Vagina (tissue), 2 donors: ENCODE measurements around the gene KLKB1. TPM values are rescaled to one million over a fixed set of nuclear protein-coding genes. Genes with fewer than 3 reads are reported as not detected.

Source experiments
- DNase-seq, 2 donors: peaks; one replicate each; pipeline ENCODE4 v3.0.0-alpha.2; 2017; ENCODE audit errors: extremely low spot score in 2 of 2
- H3K27ac ChIP-seq: fragments of 200-600 bp; sonication (generic); one replicate; pipeline ENCODE4 v1.5.1; 2019
- H3K27me3 ChIP-seq: fragments of 200-600 bp; sonication (generic); one replicate; pipeline ENCODE4 v1.5.1; 2019
- H3K36me3 ChIP-seq, 2 donors: fragments of 200-600 bp; sonication (generic); one replicate each; pipeline ENCODE4 v1.5.1; 2017 to 2019
- H3K4me1 ChIP-seq: fragments of 200-600 bp; sonication (generic); one replicate; pipeline ENCODE4 v1.5.1; 2019
- H3K4me3 ChIP-seq, 2 donors: fragments of 200-600 bp; sonication (generic); 1 replicate in 1 of 2; 2 replicates in 1 of 2; pipeline ENCODE4 v1.5.1; 2016 to 2019
- H3K9me3 ChIP-seq: fragments of 200-600 bp; sonication (generic); one replicate; pipeline ENCODE4 v1.5.1; 2019
- CTCF ChIP-seq, 3 experiments: fragments of 450-650 bp in 2 of 3; fragments of 200-600 bp in 1 of 3; sonication (generic) in 1 of 3; IDR thresholded peaks; one replicate each; pipeline ENCODE4 v1.5.1; 2017 to 2019; ENCODE audit warnings: antibody characterized with exemption in 3 of 3, mild to moderate bottlenecking in 2 of 3, moderate library complexity in 2 of 3
- POLR2A ChIP-seq, 2 donors: fragments of 450-650 bp; IDR thresholded peaks; one replicate each; pipeline ENCODE4 v1.6.1; 2017; ENCODE audit warnings: antibody characterized with exemption in 2 of 2, mild to moderate bottlenecking in 2 of 2, moderate library complexity in 2 of 2
- POLR2AphosphoS5 ChIP-seq, 2 donors: sonication (generic); formaldehyde crosslinking; IDR thresholded peaks; one replicate each; pipeline ENCODE4 v1.9.0; 2017; ENCODE audit warnings: antibody characterized with exemption in 2 of 2, mild to moderate bottlenecking in 2 of 2, low read depth in 1 of 2; ENCODE audit not compliant: insufficient read depth in 1 of 2
- intact Hi-C: fragments of 100-400 bp; cut with DNase I; formaldehyde crosslinking; loops from one replicate; pipeline ENCODE4 v1.15.1; 2023
- total RNA-seq: library from RNA; depleted of rRNA; stranded (reverse); fragments of >200 nt; gene quantifications from one replicate; pipeline ENCODE4 v1.2.3, GENCODE V29; 2016

Gene KLKB1
- total RNA-seq, 1 donor from 2014 or later, result 0.98 TPM

- intact Hi-C loops, result no loop called here
- no peaks in the 10 kb centered on the region for H3K4me1 ChIP-seq
- H3K9me3 ChIP-seq, result no peaks in the 10 kb centered on the region
- DNase-seq, result no peak
- no peaks in the 10 kb centered on the region for H3K27me3 ChIP-seq
- H3K27ac ChIP-seq, result no peak overlapping the region
- H3K36me3 ChIP-seq, result no peaks in the 10 kb centered on the region
- TF ChIP-seq POLR2AphosphoS5 (IDR thresholded peaks at IDR 0.05; ENCODE audit: insufficient read depth in 1 of 2, low read depth in 1 of 2), result no peak
- TF ChIP-seq POLR2A (IDR thresholded peaks at IDR 0.05), result no peak
- no peak for TF ChIP-seq CTCF (IDR thresholded peaks at IDR 0.05)
- no peak overlapping the region for H3K4me3 ChIP-seq
Measured at GRCh38 chr4:186255122-186255521, 27.8 kb downstream of the KLKB1 start.

- Histone ChIP-seq H3K27ac (no peak overlapping the region), H3K36me3 (no peaks in the 10 kb centered on the region), H3K4me3 (no peak overlapping the region), H3K27me3 (no peaks in the 10 kb centered on the region), H3K9me3 (no peaks in the 10 kb centered on the region), H3K4me1 (no peaks in the 10 kb centered on the region)
- intact Hi-C loops, result no loop called here
- TF ChIP-seq POLR2A (IDR thresholded peaks at IDR 0.05) (no peak), POLR2AphosphoS5 (IDR thresholded peaks at IDR 0.05; ENCODE audit: insufficient read depth in 1 of 2, low read depth in 1 of 2) (no peak), CTCF (IDR thresholded peaks at IDR 0.05) (no peak)
- DNase-seq, result no peak
Measured at GRCh38 chr4:186258216-186258811, 31.0 kb downstream of the KLKB1 start.

GRCh38 chr4:186260117-186260503, 32.8 kb downstream of the KLKB1 start:
- Histone ChIP-seq H3K27ac (no peak overlapping the region), H3K27me3 (no peaks in the 10 kb centered on the region), H3K4me1 (no peaks in the 10 kb centered on the region), H3K9me3 (no peaks in the 10 kb centered on the region), H3K4me3 (no peak overlapping the region), H3K36me3 (no peaks in the 10 kb centered on the region)
- TF ChIP-seq POLR2AphosphoS5 (IDR thresholded peaks at IDR 0.05; ENCODE audit: insufficient read depth in 1 of 2, low read depth in 1 of 2) (no peak), CTCF (IDR thresholded peaks at IDR 0.05) (no peak), POLR2A (IDR thresholded peaks at IDR 0.05) (no peak)
- no peak for DNase-seq
- intact Hi-C loops, result no loop called here

- H3K4me3 ChIP-seq, result no peak overlapping the region
- intact Hi-C loops, result no loop called here
Measured at GRCh38 chr4:186260504-186261448, 33.5 kb downstream of the KLKB1 start.

More at GRCh38 chr4:186260504-186261448, 33.5 kb downstream of the KLKB1 start:
- Histone ChIP-seq H3K27ac (no peak overlapping the region), H3K9me3 (no peaks in the 10 kb centered on the region), H3K36me3 (no peaks in the 10 kb centered on the region), H3K4me1 (no peaks in the 10 kb centered on the region), H3K27me3 (no peaks in the 10 kb centered on the region)
- DNase-seq, result no peak
- TF ChIP-seq CTCF (IDR thresholded peaks at IDR 0.05) (no peak), POLR2A (IDR thresholded peaks at IDR 0.05) (no peak), POLR2AphosphoS5 (IDR thresholded peaks at IDR 0.05; ENCODE audit: insufficient read depth in 1 of 2, low read depth in 1 of 2) (no peak)
